ACC112 (cell line): ENCODE results near the gene TKTL1.
"Not testable (repeated sequence)": the region's sequence is repeated elsewhere in the genome, so short reads cannot be mapped to it uniquely, and the experiment has no call there.

Experiments used
- H2AFZ ChIP-seq: fragments of 200-600 bp; sonication (generic); one replicate; pipeline ENCODE4 v1.6.0; 2017; ENCODE audit warnings: antibody characterized with exemption, low read length; ENCODE audit not compliant: unreplicated experiment
- H3K27ac ChIP-seq: fragments of 200-600 bp; sonication (generic); 2 replicates; pipeline ENCODE4 v1.5.1; 2014; ENCODE audit warnings: low read depth, mild to moderate bottlenecking, antibody characterized with exemption, low read length, moderate library complexity
- H3K27me3 ChIP-seq: fragments of 200-600 bp; sonication (generic); 2 replicates; pipeline ENCODE4 v1.6.1; 2014; ENCODE audit warnings: mild to moderate bottlenecking, antibody characterized with exemption, low read length, moderate library complexity, mixed read lengths; ENCODE audit not compliant: insufficient read depth
- H3K36me3 ChIP-seq: fragments of 200-600 bp; sonication (generic); 2 replicates; pipeline ENCODE4 v1.6.1; 2016; ENCODE audit warnings: mild to moderate bottlenecking, antibody characterized with exemption, low read length, moderate library complexity, mixed read lengths; ENCODE audit not compliant: insufficient read depth
- H3K4me1 ChIP-seq: fragments of 200-600 bp; sonication (generic); one replicate; pipeline ENCODE4 v1.6.1; 2016; ENCODE audit warnings: low read length, mixed read lengths; ENCODE audit not compliant: insufficient read depth, unreplicated experiment, control insufficient read depth
- H3K4me3 ChIP-seq: fragments of 200-600 bp; sonication (generic); 2 replicates; pipeline ENCODE4 v1.5.1; 2014; ENCODE audit warnings: mild to moderate bottlenecking, low read depth, low read length
- H3K79me2 ChIP-seq: fragments of 200-600 bp; sonication (generic); one replicate; pipeline ENCODE4 v1.6.0; 2016; ENCODE audit warnings: low read length; ENCODE audit not compliant: control insufficient read depth, unreplicated experiment, insufficient read depth

TKTL1 gene

GRCh38 chrX:154323537-154323936 lies 27.9 kb downstream of the TKTL1 start:
- Histone ChIP-seq H3K27ac (no peak overlapping the region), H3K79me2 (no peaks in the 10 kb centered on the region), H3K4me1 (no peaks in the 10 kb centered on the region), H2AFZ (no peak overlapping the region), H3K4me3 (no peak overlapping the region), H3K36me3 (no peaks in the 10 kb centered on the region), H3K27me3 (0 out of 2 replicates have a peak, but pooled peaks cover 5% of the 10 kb centered on the region)

GRCh38 chrX:154325541-154325940 lies 29.9 kb downstream of the TKTL1 start:
- Histone ChIP-seq H3K79me2 (no peaks in the 10 kb centered on the region), H3K27ac (no peak overlapping the region), H3K4me3 (no peak overlapping the region), H2AFZ (no peak overlapping the region), H3K36me3 (no peaks in the 10 kb centered on the region), H3K4me1 (no peaks in the 10 kb centered on the region), H3K27me3 (0 out of 2 replicates have a peak, but pooled peaks cover 5% of the 10 kb centered on the region)

- H3K27me3 ChIP-seq, result 0 out of 2 replicates have a peak, but pooled peaks cover 5% of the 10 kb centered on the region
- no peak overlapping the region for H3K27ac ChIP-seq
- no peaks in the 10 kb centered on the region for H3K79me2 ChIP-seq
- no peak overlapping the region for H2AFZ ChIP-seq
- no peak overlapping the region for H3K4me3 ChIP-seq
- H3K36me3 ChIP-seq, result no peaks in the 10 kb centered on the region
- H3K4me1 ChIP-seq, result no peaks in the 10 kb centered on the region
Measured at GRCh38 chrX:154327038-154327820, 31.6 kb downstream of the TKTL1 start.

GRCh38 chrX:154328646-154329045 lies 33.1 kb downstream of the TKTL1 start:
- Histone ChIP-seq H3K4me1 (no peaks in the 10 kb centered on the region), H3K27ac (no peak overlapping the region), H3K4me3 (no peak overlapping the region), H3K79me2 (no peaks in the 10 kb centered on the region), H3K27me3 (0 out of 2 replicates have a peak, but pooled peaks cover 5% of the 10 kb centered on the region), H3K36me3 (no peaks in the 10 kb centered on the region), H2AFZ (no peak overlapping the region)

GRCh38 chrX:154329294-154329693 lies 33.7 kb downstream of the TKTL1 start:
- Histone ChIP-seq H3K79me2 (no peaks in the 10 kb centered on the region), H2AFZ (no peak overlapping the region), H3K4me1 (no peaks in the 10 kb centered on the region), H3K27ac (no peak overlapping the region), H3K27me3 (0 out of 2 replicates have a peak, but pooled peaks cover 5% of the 10 kb centered on the region), H3K4me3 (no peak overlapping the region), H3K36me3 (no peaks in the 10 kb centered on the region)

GRCh38 chrX:154332561-154332960 lies 37.0 kb downstream of the TKTL1 start:
- no peaks in the 10 kb centered on the region for H3K36me3 ChIP-seq
- H2AFZ ChIP-seq, result no peak overlapping the region
- no peak overlapping the region for H3K4me3 ChIP-seq
- H3K79me2 ChIP-seq, result no peaks in the 10 kb centered on the region
- H3K27me3 ChIP-seq, result no peaks in the 10 kb centered on the region
- H3K4me1 ChIP-seq, result no peaks in the 10 kb centered on the region
- no peak overlapping the region for H3K27ac ChIP-seq

GRCh38 chrX:154333116-154333515 lies 37.5 kb downstream of the TKTL1 start:
- no peaks in the 10 kb centered on the region for H3K36me3 ChIP-seq
- H3K4me3 ChIP-seq, result no peak overlapping the region
- H3K27me3 ChIP-seq, result no peaks in the 10 kb centered on the region
- no peaks in the 10 kb centered on the region for H3K4me1 ChIP-seq
- H3K79me2 ChIP-seq, result no peaks in the 10 kb centered on the region
- H3K27ac ChIP-seq, result no peak overlapping the region
- no peak overlapping the region for H2AFZ ChIP-seq

- H3K27me3 ChIP-seq, result no peaks in the 10 kb centered on the region
- H3K4me3 ChIP-seq, result no peak overlapping the region
- H2AFZ ChIP-seq, result no peak overlapping the region
- no peaks in the 10 kb centered on the region for H3K4me1 ChIP-seq
- no peaks in the 10 kb centered on the region for H3K79me2 ChIP-seq
- no peaks in the 10 kb centered on the region for H3K36me3 ChIP-seq
- H3K27ac ChIP-seq, result no peak overlapping the region
Measured at GRCh38 chrX:154333837-154334271, 38.3 kb downstream of the TKTL1 start.

- H2AFZ ChIP-seq, result no peak overlapping the region
Measured at GRCh38 chrX:154334496-154334895, 38.9 kb downstream of the TKTL1 start.

GRCh38 chrX:154341399-154342298 lies 46.1 kb downstream of the TKTL1 start:
- not testable (repeated sequence) for H3K36me3 ChIP-seq, H3K4me1 ChIP-seq, H2AFZ ChIP-seq, H3K79me2 ChIP-seq, H3K27ac ChIP-seq, H3K4me3 ChIP-seq, H3K27me3 ChIP-seq

More at GRCh38 chrX:154334496-154334895, 38.9 kb downstream of the TKTL1 start:
- H3K36me3 ChIP-seq, result no peaks in the 10 kb centered on the region
- no peak overlapping the region for H3K4me3 ChIP-seq
- no peaks in the 10 kb centered on the region for H3K27me3 ChIP-seq
- no peaks in the 10 kb centered on the region for H3K79me2 ChIP-seq
- H3K4me1 ChIP-seq, result no peaks in the 10 kb centered on the region
- no peak overlapping the region for H3K27ac ChIP-seq
